Measurements from ENCODE around the gene ASB17.
"Not testable (repeated sequence)": the region's sequence is repeated elsewhere in the genome, so short reads cannot be mapped to it uniquely, and the experiment has no call there.

ASB17 gene, protein sequence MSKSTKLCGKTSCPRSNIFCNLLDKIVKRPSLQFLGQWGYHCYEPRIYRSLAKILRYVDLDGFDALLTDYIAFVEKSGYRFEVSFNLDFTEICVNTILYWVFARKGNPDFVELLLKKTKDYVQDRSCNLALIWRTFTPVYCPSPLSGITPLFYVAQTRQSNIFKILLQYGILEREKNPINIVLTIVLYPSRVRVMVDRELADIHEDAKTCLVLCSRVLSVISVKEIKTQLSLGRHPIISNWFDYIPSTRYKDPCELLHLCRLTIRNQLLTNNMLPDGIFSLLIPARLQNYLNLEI

DNA sequence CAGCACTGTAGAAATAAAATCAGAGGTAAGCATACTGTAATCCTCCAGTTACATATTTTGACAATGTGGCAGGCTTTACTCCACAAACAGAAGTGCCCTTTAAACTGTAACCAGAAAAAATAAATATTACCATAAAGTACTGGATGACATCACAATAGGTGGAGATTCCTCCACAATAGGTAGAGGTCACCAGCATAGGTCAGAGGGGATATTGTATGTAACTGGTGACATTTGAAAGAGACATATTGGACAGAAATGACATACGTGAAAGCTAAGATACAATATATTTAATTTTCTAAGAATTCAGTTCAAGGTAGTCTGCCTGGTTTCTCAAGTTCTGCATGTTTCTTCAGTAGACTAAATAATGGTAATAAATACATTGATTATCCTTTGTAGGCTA is at the start of gene ASB17:
ASB17 (minus strand) TSS at position 101 of the 400 bp plus-strand sequence. CDS start 113 bp downstream, outside the sequence.
- DNase-seq (ENCODE audit: low read depth, low spot score), result no peak

GRCh38 chr1:75980972-75981897 is 49.0 kb upstream of the ASB17 start:
- DNase-seq (ENCODE audit: low read depth, low spot score), result no peak

DNA sequence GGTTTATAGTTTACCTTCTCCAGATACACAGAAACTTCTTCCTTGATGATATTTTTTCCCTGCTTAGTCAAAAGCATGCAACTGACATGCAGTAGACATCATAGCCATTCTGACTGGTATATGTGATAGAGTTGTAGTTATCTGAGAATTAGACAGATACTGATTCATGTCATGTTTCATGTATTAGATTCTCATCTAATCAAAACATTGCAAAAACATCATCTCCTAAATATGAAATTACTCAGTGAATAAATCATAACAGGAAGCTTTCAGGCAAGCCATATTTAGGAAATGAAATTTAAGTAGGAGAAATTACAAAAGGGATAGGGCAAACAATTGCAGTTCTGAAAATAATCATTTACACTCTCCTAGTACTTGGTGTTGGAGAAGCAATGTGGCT is 38.4 kb upstream of the ASB17 start:
- DNase-seq (ENCODE audit: low read depth, low spot score), result no peak

DNA sequence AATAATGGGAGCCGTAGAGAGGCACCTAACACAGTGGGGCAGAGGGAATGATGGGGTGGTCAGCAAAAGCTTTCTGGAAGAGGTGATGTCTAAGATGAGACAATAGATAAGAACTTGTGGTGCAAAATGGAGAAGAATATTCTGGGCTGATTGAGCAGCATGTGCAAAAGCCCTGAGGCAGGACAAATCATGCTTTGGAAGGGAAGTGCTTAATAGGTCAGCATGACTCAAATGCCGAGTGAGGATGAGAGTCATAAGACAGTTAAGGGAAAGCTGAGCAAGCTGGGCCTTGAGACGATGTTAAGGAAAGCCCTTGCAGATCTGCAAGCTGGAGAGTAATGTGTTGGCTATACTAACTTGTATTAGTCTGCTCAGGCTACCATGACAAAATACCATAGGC is 37.3 kb upstream of the ASB17 start:
- no peak for DNase-seq (ENCODE audit: low read depth, low spot score)

GRCh38 chr1:75967719-75968118 is 35.5 kb upstream of the ASB17 start:
- DNase-seq (ENCODE audit: low read depth, low spot score), result no peak

- no peak for DNase-seq (ENCODE audit: low read depth, low spot score)
These were observed 32.7 kb upstream of the ASB17 start for GRCh38 chr1:75964760-75965408.

DNA sequence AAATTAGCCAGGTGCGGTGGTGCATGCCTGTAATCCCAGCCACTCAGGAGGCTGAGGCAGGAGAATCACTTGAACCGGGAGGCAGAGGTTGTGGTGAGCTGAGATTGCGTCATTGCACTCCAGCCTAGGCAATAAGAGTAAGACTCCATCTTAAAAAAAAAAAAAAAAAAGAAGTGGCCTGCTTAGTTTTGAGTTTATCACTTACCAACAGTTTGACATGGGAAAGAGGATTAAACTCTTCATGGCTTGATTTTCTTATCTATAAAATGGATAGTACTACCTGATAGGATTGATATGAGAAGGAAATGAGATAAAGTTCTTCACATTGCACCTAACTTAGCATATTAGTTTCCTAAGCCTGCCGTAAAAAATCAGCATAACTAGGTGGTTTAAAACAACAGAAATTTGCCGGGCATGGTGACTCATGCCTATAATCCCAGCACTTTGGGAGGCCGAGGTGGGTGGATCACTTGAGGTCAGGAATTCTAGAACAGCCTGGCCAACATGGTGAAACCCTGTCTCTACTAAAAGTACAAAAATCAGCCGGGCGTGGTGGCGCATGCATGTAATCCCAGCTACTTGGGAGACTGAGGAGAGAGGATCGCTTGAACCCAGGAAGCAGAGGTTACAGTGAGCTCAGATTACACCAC is 32.0 kb upstream of the ASB17 start:
- DNase-seq (ENCODE audit: low read depth, low spot score), result not testable (repeated sequence)

DNA sequence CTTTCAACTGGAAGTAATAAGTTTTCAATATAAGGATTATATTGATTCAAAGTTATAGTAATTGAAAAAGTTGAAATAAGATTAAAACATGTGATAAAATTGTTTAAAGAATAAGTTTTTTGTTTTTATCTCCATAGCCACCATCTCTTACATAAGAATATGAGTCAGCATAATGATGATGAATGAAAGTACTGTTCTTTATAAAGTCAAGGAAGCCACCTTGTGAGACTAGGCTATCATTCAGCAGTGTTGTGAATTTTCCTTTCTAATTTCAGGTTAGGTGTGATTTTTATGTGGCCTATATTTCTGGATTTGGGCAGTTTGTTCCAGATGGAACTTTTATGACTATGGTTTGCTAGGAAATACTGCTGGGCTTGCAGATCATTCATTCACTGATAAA is 22.4 kb upstream of the ASB17 start:
- no peak for DNase-seq (ENCODE audit: low read depth, low spot score)

DNA sequence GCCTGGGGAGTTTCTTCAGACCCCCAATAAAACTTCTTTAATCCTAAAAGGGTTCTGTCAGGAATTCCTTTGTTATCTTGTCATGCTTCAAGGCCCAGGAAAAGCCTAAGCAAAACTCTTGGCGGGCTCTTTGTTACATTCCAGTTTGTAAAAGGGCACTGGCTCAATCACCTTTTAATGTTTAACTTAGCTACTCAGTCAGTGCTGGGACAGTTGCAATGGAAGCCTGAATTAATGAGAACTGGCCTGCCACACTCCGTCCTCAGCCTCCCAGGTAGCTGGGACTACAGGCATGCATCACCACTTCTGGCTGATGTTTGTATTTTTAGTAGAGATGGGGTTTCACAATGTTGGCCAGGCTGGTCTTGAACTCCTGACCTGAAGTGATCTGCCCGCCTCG is 21.3 kb upstream of the ASB17 start:
- no peak for DNase-seq (ENCODE audit: low read depth, low spot score)

DNA sequence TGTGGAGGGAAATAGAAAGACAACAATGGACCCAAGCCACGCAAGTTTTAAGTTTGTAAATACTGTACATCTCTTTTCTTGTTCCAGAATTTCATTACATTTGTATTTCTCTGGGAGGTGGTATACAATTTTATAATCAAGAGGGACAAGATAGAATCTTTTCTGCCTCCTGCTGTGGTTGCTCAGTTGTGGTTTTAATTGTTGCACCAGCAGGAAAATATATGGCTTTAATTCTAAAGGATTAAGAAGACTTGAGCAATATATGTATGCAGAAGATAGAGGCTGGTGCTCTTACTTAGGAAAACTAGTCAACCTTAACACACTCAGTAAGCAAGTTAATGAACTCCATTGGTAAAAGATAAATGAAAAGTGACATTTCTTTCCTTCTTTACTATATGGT is 19.8 kb upstream of the ASB17 start:
- DNase-seq (ENCODE audit: low read depth, low spot score), result no peak

DNA sequence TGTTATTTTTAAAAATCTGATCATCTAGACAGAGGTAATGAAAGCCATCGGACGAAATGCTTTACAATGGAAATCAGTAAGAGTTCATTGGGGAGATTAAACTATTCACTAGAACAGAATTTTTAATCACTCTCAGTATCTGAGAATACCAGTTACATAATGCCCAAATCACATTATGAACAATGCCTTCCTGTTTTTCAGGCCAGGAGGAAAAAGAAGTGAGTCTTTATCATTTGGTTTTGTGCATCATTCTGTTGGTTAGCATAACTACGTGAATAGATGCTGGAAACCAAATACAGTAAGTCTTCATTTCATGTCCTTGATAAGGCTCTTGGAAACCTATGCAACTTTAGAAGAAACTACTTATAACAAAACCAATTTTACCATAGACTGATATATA is 18.0 kb upstream of the ASB17 start:
- no peak for DNase-seq (ENCODE audit: low read depth, low spot score)

- DNase-seq (ENCODE audit: low read depth, low spot score), result not testable (repeated sequence)
These were observed 10.8 kb upstream of the ASB17 start for GRCh38 chr1:75943037-75943436.

GRCh38 chr1:75937034-75937433 is 4.8 kb upstream of the ASB17 start:
- DNase-seq (ENCODE audit: low read depth, low spot score), result no peak

GRCh38 chr1:75922698-75923097 is 9.5 kb downstream of the ASB17 start:
- DNase-seq (ENCODE audit: low read depth, low spot score), result no peak

- DNase-seq (ENCODE audit: low read depth, low spot score), result no peak
These were observed 15.4 kb downstream of the ASB17 start for GRCh38 chr1:75916834-75917233.

DNA sequence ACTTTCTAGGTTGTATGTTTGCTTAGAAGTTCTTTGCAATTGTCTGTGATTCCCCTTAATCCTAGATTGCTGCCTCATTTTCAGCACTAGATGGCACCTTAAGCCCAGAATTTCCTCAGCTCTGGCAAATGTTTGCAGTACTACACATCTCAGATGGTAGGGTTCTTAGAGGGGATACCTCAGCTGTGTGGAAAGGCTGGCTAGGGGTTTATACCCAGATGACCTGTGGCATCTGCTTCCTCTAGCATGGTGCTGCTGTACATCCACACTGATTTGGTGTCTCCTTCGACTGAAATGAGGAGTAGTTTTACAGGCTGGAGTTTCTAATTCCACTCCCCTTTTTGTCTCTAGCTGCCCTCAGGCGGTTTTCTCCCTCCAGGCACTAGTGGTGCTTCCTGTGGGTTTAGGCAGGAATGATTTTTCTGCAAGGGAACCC is 23.5 kb downstream of the ASB17 start:
- DNase-seq (ENCODE audit: low read depth, low spot score), result peak; percentile 7

DNA sequence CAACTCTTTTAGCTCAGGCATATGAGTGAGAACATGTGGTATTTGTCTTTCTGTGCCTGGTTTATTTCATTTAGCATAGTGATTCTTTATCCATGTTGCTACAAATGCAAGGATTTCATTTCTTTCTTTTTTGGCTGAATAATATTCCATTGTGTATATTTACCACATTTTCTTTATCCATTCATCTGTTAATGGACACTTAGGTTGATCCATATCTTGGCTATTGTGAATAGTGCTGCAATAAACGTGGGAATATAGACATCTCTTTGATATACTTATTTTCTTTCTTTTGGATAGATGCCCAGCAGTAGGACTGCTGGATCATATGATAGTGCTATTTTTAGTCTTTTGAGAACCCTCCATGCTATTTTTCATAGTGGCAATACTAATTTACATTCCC is 30.8 kb downstream of the ASB17 start:
- no peak for DNase-seq (ENCODE audit: low read depth, low spot score)

GRCh38 chr1:75884437-75884836 is 47.8 kb downstream of the ASB17 start:
- DNase-seq (ENCODE audit: low read depth, low spot score), result no peak

GRCh38 chr1:75879985-75880384 is 52.2 kb downstream of the ASB17 start:
- DNase-seq (ENCODE audit: low read depth, low spot score), result no peak

- no peak for DNase-seq (ENCODE audit: low read depth, low spot score)
These were observed 61.3 kb downstream of the ASB17 start for GRCh38 chr1:75870951-75871350.
